Calu3 (cell line): ENCODE data around the gene ELOVL6. TPM values are rescaled to one million over a fixed set of nuclear protein-coding genes. Genes with fewer than 3 reads are reported as not detected.
A peak's percentile ranks its signal among the peaks of the same experiment; 100 is the strongest.

ENCODE experiments used
- BruUV-seq: library from RNA; stranded (reverse); fragments of 400-500 nt; replicated peaks from 2 replicates; lab custom pipeline; 2021; lab: Mats Ljungman, UMichigan
- CTCF ChIA-PET: fragments of 300-600 bp; sonication (Branson Sonifier 250); formaldehyde crosslinking; loops from one replicate; lab custom pipeline; 2022; ENCODE audit warnings: antibody characterized with exemption; lab: Charles Lee
- DNase-seq: peaks from one replicate; pipeline ENCODE4 v3.0.0; 2022
- H3K27ac Mint-ChIP-seq: one replicate; pipeline ENCODE4 v1.8.0; 2022; ENCODE audit warnings: mixed read lengths; ENCODE audit not compliant: unreplicated experiment
- H3K27me3 Mint-ChIP-seq: one replicate; pipeline ENCODE4 v1.8.0; 2022; ENCODE audit warnings: mixed read lengths; ENCODE audit not compliant: unreplicated experiment
- H3K36me3 Mint-ChIP-seq: one replicate; pipeline ENCODE4 v1.8.0; 2022; ENCODE audit warnings: mild to moderate bottlenecking, moderate library complexity, mixed read lengths; ENCODE audit not compliant: insufficient read depth, unreplicated experiment
- H3K4me1 Mint-ChIP-seq: one replicate; pipeline ENCODE4 v1.8.0; 2022; ENCODE audit warnings: mild to moderate bottlenecking, low read depth, mixed read lengths; ENCODE audit not compliant: unreplicated experiment
- H3K4me3 Mint-ChIP-seq: one replicate; pipeline ENCODE4 v1.8.0; 2022; ENCODE audit warnings: mild to moderate bottlenecking, low read depth, moderate library complexity, mixed read lengths; ENCODE audit not compliant: unreplicated experiment
- H3K9me3 Mint-ChIP-seq: one replicate; pipeline ENCODE4 v1.8.0; 2022; ENCODE audit warnings: low read depth, mixed read lengths; ENCODE audit not compliant: unreplicated experiment
- CTCF ChIP-seq: fragments of 200-600 bp; IDR thresholded peaks from one replicate; pipeline ENCODE4 v1.8.0; 2022; ENCODE audit warnings: antibody characterized with exemption; ENCODE audit not compliant: unreplicated experiment
- intact Hi-C: fragments of 100-400 bp; cut with micrococcal nuclease; formaldehyde crosslinking; loops from one replicate; pipeline ENCODE4 v1.10.0; 2022; ENCODE audit not compliant: unreplicated experiment
- total RNA-seq: library from RNA; stranded (reverse); gene quantifications from 2 replicates; pipeline ENCODE4 v1.2.3, GENCODE V29; 2022

Gene ELOVL6
- total RNA-seq, 1 experiment from 2014 or later = 26.1 TPM

GRCh38 chr4:110201502-110201901, 3.1 kb upstream of the ELOVL6 start:
- intact Hi-C loops = no loop called here
- Mint-ChIP-seq H3K27me3 (no peaks in the 10 kb centered on the region), H3K36me3 (peaks cover 30% of the 10 kb centered on the region), H3K27ac (no peak overlapping the region), H3K4me1 (peaks cover 30% of the 10 kb centered on the region), H3K4me3 (no peak overlapping the region), H3K9me3 (no peaks in the 10 kb centered on the region)
- TF ChIP-seq CTCF = no peak
- DNase-seq = no peak
- BruUV-seq = no TSS peak
- CTCF ChIA-PET = interaction anchor here (0.6 kb wide), 1 partner anchor 12 kb away, joined by 9 read pairs; no protein-coding TSS in a partner anchor

GRCh38 chr4:110200689-110201088, 2.3 kb upstream of the ELOVL6 start:
- no peak overlapping the region for H3K27ac Mint-ChIP-seq
- H3K27me3 Mint-ChIP-seq = no peaks in the 10 kb centered on the region
- TF ChIP-seq CTCF = no peak
- no peak overlapping the region for H3K4me3 Mint-ChIP-seq
- BruUV-seq = no TSS peak
- no peak for DNase-seq
- intact Hi-C loops = no loop called here
- CTCF ChIA-PET = interaction anchor here (0.6 kb wide), 1 partner anchor 763 kb away, joined by 3 read pairs; no protein-coding TSS in a partner anchor
- H3K36me3 Mint-ChIP-seq = peaks cover 38% of the 10 kb centered on the region
- H3K4me1 Mint-ChIP-seq = peaks cover 36% of the 10 kb centered on the region
- H3K9me3 Mint-ChIP-seq = no peaks in the 10 kb centered on the region

GRCh38 chr4:110198049-110198434, 373 bp downstream of the ELOVL6 start:
- Mint-ChIP-seq H3K4me1 (peaks cover 44% of the 10 kb centered on the region), H3K27ac (peak overlapping the region; percentile 86), H3K4me3 (peak overlapping the region; percentile 79), H3K27me3 (no peaks in the 10 kb centered on the region), H3K36me3 (peaks cover 43% of the 10 kb centered on the region), H3K9me3 (no peaks in the 10 kb centered on the region)
- TSS peak; percentile 22 for BruUV-seq
- CTCF ChIA-PET = interaction anchor here (0.6 kb wide), 3 partner anchors 25 to 520 kb away, joined by 4 to 6 read pairs (median 5); no protein-coding TSS in a partner anchor
- no peak for DNase-seq
- TF ChIP-seq CTCF = no peak
- intact Hi-C loops = loop anchor here (10.0 kb wide), 2 partner anchors 193 to 317 kb away; no protein-coding TSS in a partner anchor

GRCh38 chr4:110197529-110198042, 829 bp downstream of the ELOVL6 start:
- Mint-ChIP-seq H3K27ac (peak overlapping the region; percentile 71), H3K4me3 (peak overlapping the region; percentile 79), H3K27me3 (no peaks in the 10 kb centered on the region), H3K9me3 (no peaks in the 10 kb centered on the region), H3K36me3 (peaks cover 43% of the 10 kb centered on the region), H3K4me1 (peaks cover 44% of the 10 kb centered on the region)
- DNase-seq = peak; percentile 23
- no TSS peak for BruUV-seq
- intact Hi-C loops = loop anchor here (10.0 kb wide), 2 partner anchors 193 to 317 kb away; no protein-coding TSS in a partner anchor
- no peak for TF ChIP-seq CTCF
- CTCF ChIA-PET = interaction anchor here (0.6 kb wide), 2 partner anchors 24 to 521 kb away, joined by 4 to 5 read pairs; no protein-coding TSS in a partner anchor
